Measurements from ENCODE around the gene HIF1AN.

DNA sequence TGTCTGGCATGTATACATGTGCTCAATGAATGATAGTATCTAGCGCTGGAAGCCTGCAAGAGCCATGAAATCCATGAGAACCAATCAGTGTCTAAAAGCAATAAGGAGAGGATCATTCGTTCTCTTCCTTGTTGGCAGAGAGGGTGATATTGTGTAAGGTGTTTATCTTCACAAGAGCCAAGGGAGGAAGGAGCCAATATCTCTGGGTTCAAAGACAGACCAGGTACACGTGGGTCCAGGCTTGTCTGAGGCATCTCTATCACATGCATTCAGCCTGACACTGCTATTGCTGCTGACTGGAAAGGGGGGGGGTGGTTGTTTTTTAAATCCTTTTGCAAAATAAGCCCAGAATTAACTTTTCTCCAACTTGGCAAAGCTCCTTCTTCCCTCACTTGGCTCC is 20.1 kb upstream of the HIF1AN start:
- TF ChIP-seq, protein P1, sequence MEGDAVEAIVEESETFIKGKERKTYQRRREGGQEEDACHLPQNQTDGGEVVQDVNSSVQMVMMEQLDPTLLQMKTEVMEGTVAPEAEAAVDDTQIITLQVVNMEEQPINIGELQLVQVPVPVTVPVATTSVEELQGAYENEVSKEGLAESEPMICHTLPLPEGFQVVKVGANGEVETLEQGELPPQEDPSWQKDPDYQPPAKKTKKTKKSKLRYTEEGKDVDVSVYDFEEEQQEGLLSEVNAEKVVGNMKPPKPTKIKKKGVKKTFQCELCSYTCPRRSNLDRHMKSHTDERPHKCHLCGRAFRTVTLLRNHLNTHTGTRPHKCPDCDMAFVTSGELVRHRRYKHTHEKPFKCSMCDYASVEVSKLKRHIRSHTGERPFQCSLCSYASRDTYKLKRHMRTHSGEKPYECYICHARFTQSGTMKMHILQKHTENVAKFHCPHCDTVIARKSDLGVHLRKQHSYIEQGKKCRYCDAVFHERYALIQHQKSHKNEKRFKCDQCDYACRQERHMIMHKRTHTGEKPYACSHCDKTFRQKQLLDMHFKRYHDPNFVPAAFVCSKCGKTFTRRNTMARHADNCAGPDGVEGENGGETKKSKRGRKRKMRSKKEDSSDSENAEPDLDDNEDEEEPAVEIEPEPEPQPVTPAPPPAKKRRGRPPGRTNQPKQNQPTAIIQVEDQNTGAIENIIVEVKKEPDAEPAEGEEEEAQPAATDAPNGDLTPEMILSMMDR (IDR thresholded peaks at IDR 0.05; ENCODE audit: insufficient read depth, low read length), result no peak
- TF ChIP-seq, protein P2, sequence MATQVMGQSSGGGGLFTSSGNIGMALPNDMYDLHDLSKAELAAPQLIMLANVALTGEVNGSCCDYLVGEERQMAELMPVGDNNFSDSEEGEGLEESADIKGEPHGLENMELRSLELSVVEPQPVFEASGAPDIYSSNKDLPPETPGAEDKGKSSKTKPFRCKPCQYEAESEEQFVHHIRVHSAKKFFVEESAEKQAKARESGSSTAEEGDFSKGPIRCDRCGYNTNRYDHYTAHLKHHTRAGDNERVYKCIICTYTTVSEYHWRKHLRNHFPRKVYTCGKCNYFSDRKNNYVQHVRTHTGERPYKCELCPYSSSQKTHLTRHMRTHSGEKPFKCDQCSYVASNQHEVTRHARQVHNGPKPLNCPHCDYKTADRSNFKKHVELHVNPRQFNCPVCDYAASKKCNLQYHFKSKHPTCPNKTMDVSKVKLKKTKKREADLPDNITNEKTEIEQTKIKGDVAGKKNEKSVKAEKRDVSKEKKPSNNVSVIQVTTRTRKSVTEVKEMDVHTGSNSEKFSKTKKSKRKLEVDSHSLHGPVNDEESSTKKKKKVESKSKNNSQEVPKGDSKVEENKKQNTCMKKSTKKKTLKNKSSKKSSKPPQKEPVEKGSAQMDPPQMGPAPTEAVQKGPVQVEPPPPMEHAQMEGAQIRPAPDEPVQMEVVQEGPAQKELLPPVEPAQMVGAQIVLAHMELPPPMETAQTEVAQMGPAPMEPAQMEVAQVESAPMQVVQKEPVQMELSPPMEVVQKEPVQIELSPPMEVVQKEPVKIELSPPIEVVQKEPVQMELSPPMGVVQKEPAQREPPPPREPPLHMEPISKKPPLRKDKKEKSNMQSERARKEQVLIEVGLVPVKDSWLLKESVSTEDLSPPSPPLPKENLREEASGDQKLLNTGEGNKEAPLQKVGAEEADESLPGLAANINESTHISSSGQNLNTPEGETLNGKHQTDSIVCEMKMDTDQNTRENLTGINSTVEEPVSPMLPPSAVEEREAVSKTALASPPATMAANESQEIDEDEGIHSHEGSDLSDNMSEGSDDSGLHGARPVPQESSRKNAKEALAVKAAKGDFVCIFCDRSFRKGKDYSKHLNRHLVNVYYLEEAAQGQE (IDR thresholded peaks at IDR 0.05; ENCODE audit: insufficient replicate concordance, low read depth), result no peak
- TF ChIP-seq POLR2AphosphoS5 (IDR thresholded peaks at IDR 0.05; ENCODE audit: low read depth), result no peak
- no peak for TF ChIP-seq GABPA (IDR thresholded peaks at IDR 0.05; ENCODE audit: low read depth)
- no peak for TF ChIP-seq SPI1 (IDR thresholded peaks at IDR 0.05; ENCODE audit: borderline replicate concordance, low read depth)

All from HL-60 (cell line).